HEK293T (cell line): ENCODE data around the gene MAGOH.

Experiments
- ARNT ChIP-seq: fragments of 450-650 bp; IDR thresholded peaks from 2 replicates; pipeline ENCODE4 v1.6.1; 2017; ENCODE audit warnings: mild to moderate bottlenecking
- BHLHE40 ChIP-seq: fragments of 450-650 bp; IDR thresholded peaks from 2 replicates; pipeline ENCODE4 v1.6.1; 2016; ENCODE audit warnings: mild to moderate bottlenecking, moderate library complexity, borderline replicate concordance
- FOXA1 ChIP-seq: fragments of 450-650 bp; IDR thresholded peaks from 2 replicates; pipeline ENCODE4 v1.6.1; 2016; ENCODE audit warnings: mild to moderate bottlenecking
- FOXM1 ChIP-seq: fragments of 450-650 bp; IDR thresholded peaks from 2 replicates; pipeline ENCODE4 v1.6.1; 2017; ENCODE audit warnings: mild to moderate bottlenecking, borderline replicate concordance
- HDGF ChIP-seq: fragments of 450-650 bp; IDR thresholded peaks from 2 replicates; pipeline ENCODE4 v1.6.1; 2017; ENCODE audit warnings: antibody characterized with exemption, borderline replicate concordance
- L3MBTL2 ChIP-seq: fragments of 450-650 bp; conservative IDR thresholded peaks from 2 replicates; pipeline ENCODE4 v1.6.1; 2016; ENCODE audit warnings: mild to moderate bottlenecking
- LEF1 ChIP-seq: fragments of 450-650 bp; IDR thresholded peaks from 2 replicates; pipeline ENCODE4 v1.6.1; 2017; ENCODE audit warnings: mild to moderate bottlenecking, borderline replicate concordance
- SP1 ChIP-seq: fragments of 450-650 bp; IDR thresholded peaks from 2 replicates; pipeline ENCODE4 v1.6.1; 2017
- SUZ12 ChIP-seq: fragments of 450-650 bp; IDR thresholded peaks from 2 replicates; pipeline ENCODE4 v1.6.1; 2016; ENCODE audit warnings: mild to moderate bottlenecking
- TARDBP ChIP-seq: fragments of 450-650 bp; IDR thresholded peaks from 2 replicates; pipeline ENCODE4 v1.6.1; 2016
- ZNF384 ChIP-seq: fragments of 450-650 bp; IDR thresholded peaks from 2 replicates; pipeline ENCODE4 v1.6.1; 2016

GRCh38 chr1:53270107-53270506 lies 31.8 kb upstream of the MAGOH start:
- TF ChIP-seq BHLHE40 (no peak), TARDBP (no peak), SUZ12 (no peak), L3MBTL2 (no peak), SP1 (no peak), FOXA1 (no peak), LEF1 (no peak), HDGF (no peak), ZNF384 (no peak), ARNT (no peak), FOXM1 (no peak)
